Lung (tissue), 12 donors: ENCODE measurements around the gene ABCC4. TPM values are rescaled to one million over a fixed set of nuclear protein-coding genes. Genes with fewer than 3 reads are reported as not detected.

ENCODE experiments used
- ATAC-seq: fragments of 200-7000 bp; cut with Tn5 transposase; one replicate; pipeline ENCODE4 v1.9.1; 2020; ENCODE audit warnings: moderate number of reproducible peaks; ENCODE audit not compliant: insufficient read depth, low FRiP score
- DNase-seq, 3 donors: peaks; one replicate each; pipeline ENCODE4 v3.0.0-alpha.2; 2013 to 2017
- H3K27ac ChIP-seq, 2 donors: one replicate each; pipeline ENCODE4 v1.5.1; 2013; ENCODE audit warnings: mild to moderate bottlenecking in 2 of 2, moderate library complexity in 2 of 2, control low read depth in 1 of 2, inconsistent platforms in 1 of 2, low read depth in 1 of 2, low read length in 1 of 2
- H3K27me3 ChIP-seq, 3 donors: one replicate each; pipeline ENCODE4 v1.5.1; 2013; ENCODE audit warnings: low read length in 2 of 3; ENCODE audit not compliant: control insufficient read depth in 3 of 3, insufficient read depth in 3 of 3
- H3K36me3 ChIP-seq, 4 donors: one replicate each; pipeline ENCODE4 v1.5.1; 2013; ENCODE audit warnings: low read length in 4 of 4, mild to moderate bottlenecking in 1 of 4, moderate library complexity in 1 of 4; ENCODE audit not compliant: control insufficient read depth in 4 of 4, insufficient read depth in 4 of 4
- H3K4me1 ChIP-seq, 5 donors: one replicate each; pipeline ENCODE4 v1.5.1; 2013; ENCODE audit warnings: low read length in 5 of 5, mild to moderate bottlenecking in 2 of 5, moderate library complexity in 1 of 5; ENCODE audit not compliant: control insufficient read depth in 5 of 5, insufficient read depth in 5 of 5
- H3K4me3 ChIP-seq: one replicate; pipeline ENCODE4 v1.5.1; 2013; ENCODE audit warnings: mild to moderate bottlenecking, control low read depth, moderate library complexity
- H3K9ac ChIP-seq, 2 donors: one replicate each; pipeline ENCODE4 v1.5.1; 2013; ENCODE audit warnings: low read length in 2 of 2, control low read depth in 1 of 2; ENCODE audit not compliant: insufficient read depth in 1 of 2
- H3K9me3 ChIP-seq, 4 donors: one replicate each; pipeline ENCODE4 v1.5.1; 2013; ENCODE audit warnings: low read length in 3 of 4, mild to moderate bottlenecking in 1 of 4, moderate library complexity in 1 of 4; ENCODE audit not compliant: control insufficient read depth in 4 of 4, insufficient read depth in 3 of 4
- WGBS, 2 donors: extraction: QIAGEN DNeasy Blood & Tissue Kit; methylation state at CpG; one replicate each; pipeline ENCODE4 v1.1.7; 2013; 5-methylcytosine and 5-hydroxymethylcytosine counted together
- polyA plus RNA-seq, 2 donors: library from polyadenylated mRNA; stranded (reverse); fragments of 200-250 nt; gene quantifications; one replicate each; pipeline ENCODE4 v1.2.1, GENCODE V29; 2013
- total RNA-seq, 2 donors: library from RNA; depleted of rRNA in 1 of 2; stranded (reverse); fragments of >200 nt in 1 of 2; gene quantifications; one replicate each; pipeline ENCODE4 v1.2.1, GENCODE V29; 2014 to 2021
- TF ChIP-seq, protein P1 (sequence below): IDR thresholded peaks from 2 replicates; pipeline ENCODE4 v1.5.1; 2012; ENCODE audit warnings: mild to moderate bottlenecking; ENCODE audit errors: control extremely low read depth, extremely low read depth
- donor health status: control.
- donor health status: control.
- donor health status: Bipolar disorder and iron deficiency.
- donor health status: healthy.
- donor health status: DM: yes; HTN: yes; CAD: no.

ABCC4 gene
- total and polyA plus RNA-seq, 4 donors = 7.1 to 38.7 (median 20.6) TPM

DNA sequence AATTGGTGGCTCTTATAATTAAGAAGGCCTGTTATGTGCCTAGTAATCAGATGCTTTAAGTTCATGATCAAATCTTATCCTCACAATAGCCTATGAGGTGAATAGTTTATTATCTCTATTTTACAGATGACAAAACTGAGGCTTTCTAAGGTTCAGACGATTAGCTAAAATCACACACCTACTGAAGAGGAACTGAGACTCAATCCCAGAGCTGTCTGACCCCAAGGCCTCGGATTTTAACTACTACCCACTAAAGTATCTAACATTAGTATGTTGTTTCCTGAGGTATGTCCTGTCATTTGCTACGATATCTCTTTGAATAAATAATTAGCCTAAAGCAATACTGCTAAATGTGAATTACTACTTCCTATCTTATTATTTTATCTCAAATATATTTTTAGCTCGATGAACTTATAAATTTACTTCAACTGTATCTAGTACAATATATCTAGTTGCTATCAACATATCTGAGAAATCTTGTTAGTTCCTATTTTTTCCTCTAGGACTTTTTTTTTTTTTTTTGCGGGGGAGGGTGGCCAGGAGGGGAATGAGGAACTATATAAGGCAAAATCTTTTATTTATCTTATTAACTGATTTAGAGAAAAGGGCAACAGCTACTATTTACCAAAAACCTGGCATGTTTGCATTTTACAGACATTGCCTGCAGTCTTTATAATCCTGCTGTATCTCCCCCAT lies 118.5 kb downstream of the ABCC4 start:
- Histone ChIP-seq H3K9me3 (peaks cover 0 to 3% (median 0%) of the 10 kb centered on the region in 4 donors), H3K27ac (no peak overlapping the region), H3K27me3 (no peaks in the 10 kb centered on the region), H3K4me3 (no peak overlapping the region), H3K36me3 (peaks cover 0 to 2% (median 0%) of the 10 kb centered on the region in 4 donors), H3K9ac (no peak overlapping the region), H3K4me1 (peaks cover 0 to 4% (median 0%) of the 10 kb centered on the region in 5 donors)
- TF ChIP-seq, protein P1, sequence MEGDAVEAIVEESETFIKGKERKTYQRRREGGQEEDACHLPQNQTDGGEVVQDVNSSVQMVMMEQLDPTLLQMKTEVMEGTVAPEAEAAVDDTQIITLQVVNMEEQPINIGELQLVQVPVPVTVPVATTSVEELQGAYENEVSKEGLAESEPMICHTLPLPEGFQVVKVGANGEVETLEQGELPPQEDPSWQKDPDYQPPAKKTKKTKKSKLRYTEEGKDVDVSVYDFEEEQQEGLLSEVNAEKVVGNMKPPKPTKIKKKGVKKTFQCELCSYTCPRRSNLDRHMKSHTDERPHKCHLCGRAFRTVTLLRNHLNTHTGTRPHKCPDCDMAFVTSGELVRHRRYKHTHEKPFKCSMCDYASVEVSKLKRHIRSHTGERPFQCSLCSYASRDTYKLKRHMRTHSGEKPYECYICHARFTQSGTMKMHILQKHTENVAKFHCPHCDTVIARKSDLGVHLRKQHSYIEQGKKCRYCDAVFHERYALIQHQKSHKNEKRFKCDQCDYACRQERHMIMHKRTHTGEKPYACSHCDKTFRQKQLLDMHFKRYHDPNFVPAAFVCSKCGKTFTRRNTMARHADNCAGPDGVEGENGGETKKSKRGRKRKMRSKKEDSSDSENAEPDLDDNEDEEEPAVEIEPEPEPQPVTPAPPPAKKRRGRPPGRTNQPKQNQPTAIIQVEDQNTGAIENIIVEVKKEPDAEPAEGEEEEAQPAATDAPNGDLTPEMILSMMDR = no peak
- no peak for ATAC-seq
- 46 to 52% methylated on average over 5 of the region's 5 CpGs for WGBS, 2 donors
- no peak for DNase-seq

DNA sequence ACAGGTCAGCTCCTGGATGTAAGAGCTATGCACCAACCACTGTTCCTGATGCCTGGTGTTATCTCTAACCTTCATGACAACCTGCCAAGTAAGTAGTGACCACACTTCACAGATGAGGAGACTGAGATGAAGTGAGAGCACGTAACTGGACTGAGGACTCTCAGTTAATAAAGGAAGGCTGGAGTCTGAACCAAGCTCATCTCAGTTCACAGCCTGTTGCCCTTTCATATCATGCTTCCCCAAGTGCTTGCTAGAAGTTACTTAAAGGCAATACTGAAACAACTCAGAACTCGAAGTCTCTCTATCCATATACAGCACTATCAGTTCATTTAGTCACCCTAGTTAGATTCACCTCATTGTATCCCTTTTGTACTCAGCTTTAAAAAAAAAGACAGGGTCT lies 119.7 kb downstream of the ABCC4 start:
- Histone ChIP-seq H3K4me3 (no peak overlapping the region), H3K9ac (no peak overlapping the region), H3K27me3 (no peaks in the 10 kb centered on the region), H3K27ac (no peak overlapping the region), H3K4me1 (peaks cover 0 to 4% (median 0%) of the 10 kb centered on the region in 5 donors), H3K9me3 (no peaks in the 10 kb centered on the region), H3K36me3 (peaks cover 0 to 3% (median under 1%) of the 10 kb centered on the region in 4 donors)
- 79 to 91% methylated on average over 2 of the region's 2 CpGs for WGBS, 2 donors
- DNase-seq = no peak
- no peak for ATAC-seq
- TF ChIP-seq, protein P1 = no peak

DNA sequence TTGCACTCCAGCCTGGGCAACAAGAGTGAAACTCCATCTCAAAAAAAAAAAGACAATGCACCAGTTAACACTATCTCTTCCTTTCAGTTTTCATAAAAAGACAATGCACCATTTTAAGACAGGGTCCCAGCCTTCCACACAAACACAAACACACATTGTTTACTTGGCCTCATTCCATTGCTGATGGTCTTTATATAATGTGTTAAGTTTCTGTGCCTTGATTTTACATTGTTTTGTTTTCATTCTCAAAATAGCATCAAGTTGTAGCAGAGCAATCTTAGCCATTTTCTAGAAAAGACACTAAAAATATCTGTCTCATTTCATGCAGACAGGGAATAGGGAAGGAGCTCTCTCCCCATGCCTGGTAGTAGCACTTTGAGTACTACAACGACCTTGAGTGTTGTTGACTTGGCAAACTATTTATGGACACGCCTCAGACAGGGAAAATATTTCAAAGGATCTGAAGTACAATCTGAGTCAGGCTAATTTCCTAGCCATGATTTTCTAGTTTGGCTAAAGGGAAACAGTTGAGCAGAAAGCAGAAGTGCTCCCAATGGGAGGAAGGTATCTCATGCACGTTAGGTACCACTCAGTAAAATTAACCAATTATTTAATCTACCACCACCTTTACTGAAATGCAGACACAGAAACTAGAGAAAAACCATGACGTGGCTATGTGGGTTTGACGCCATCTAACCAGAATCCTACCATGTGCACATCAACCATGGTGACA lies 120.6 kb downstream of the ABCC4 start:
- peak overlapping the region in 1 of 2 donors; percentile 66 for H3K27ac ChIP-seq
- H3K36me3 ChIP-seq = peaks cover 0 to 5% (median 2%) of the 10 kb centered on the region in 4 donors
- 47 to 61% methylated on average over 5 of the region's 5 CpGs for WGBS, 2 donors
- no peak overlapping the region for H3K4me3 ChIP-seq
- peaks cover 0 to 4% (median 0%) of the 10 kb centered on the region in 5 donors for H3K4me1 ChIP-seq
- TF ChIP-seq, protein P1 = no peak
- H3K9me3 ChIP-seq = no peaks in the 10 kb centered on the region
- H3K9ac ChIP-seq = no peak overlapping the region
- peak in 1 of 3 donors; percentile 24 for DNase-seq
- peak; percentile 76 for ATAC-seq
- H3K27me3 ChIP-seq = no peaks in the 10 kb centered on the region
